GM12891 (cell line): Measurements from ENCODE around the gene HINFP.
"Not testable (repeated sequence)": the region's sequence is repeated elsewhere in the genome, so short reads cannot be mapped to it uniquely, and the experiment has no call there.

Source experiments
- DNase-seq: peaks from one replicate; pipeline ENCODE4 v3.0.0; 2011; ENCODE audit warnings: low spot score; ENCODE audit not compliant: insufficient read length
- FAIRE-seq: peaks from 2 replicates; lab custom pipeline; 2011; peaks lifted over from hg19 to GRCh38; lab: Jason Lieb, UNC
- PAX5 ChIP-seq: IDR thresholded peaks from 2 replicates; pipeline ENCODE4 v1.6.1; 2011; ENCODE audit warnings: low read length, moderate library complexity, mild to moderate bottlenecking; ENCODE audit not compliant: insufficient read depth, severe bottlenecking
- POLR2A ChIP-seq: IDR thresholded peaks from 2 replicates; pipeline ENCODE4 v1.6.1; 2011; ENCODE audit warnings: low read depth, low read length, control low read depth
- POLR2AphosphoS5 ChIP-seq: IDR thresholded peaks from 2 replicates; pipeline ENCODE4 v1.6.1; 2011; ENCODE audit warnings: low read depth, low read length, control low read depth
- POU2F2 ChIP-seq: IDR thresholded peaks from 2 replicates; pipeline ENCODE4 v1.6.1; 2011; ENCODE audit warnings: low read depth, mild to moderate bottlenecking, control low read depth, low read length, moderate library complexity
- SPI1 ChIP-seq: IDR thresholded peaks from 2 replicates; pipeline ENCODE4 v1.6.1; 2011; ENCODE audit warnings: low read depth, low read length, control low read depth
- TAF1 ChIP-seq: IDR thresholded peaks from 2 replicates; pipeline ENCODE4 v1.6.1; 2011; ENCODE audit warnings: low read depth, low read length, control low read depth

HINFP gene

GRCh38 chr11:119117004-119117706 lies 4.2 kb upstream of the HINFP start:
- no peak for TF ChIP-seq PAX5
- TF ChIP-seq POLR2A, result no peak
- no peak for TF ChIP-seq POU2F2
- TF ChIP-seq POLR2AphosphoS5, result no peak
- TF ChIP-seq SPI1, result no peak
- no peak for TF ChIP-seq TAF1
- no peak for FAIRE-seq
- no peak for DNase-seq

GRCh38 chr11:119118227-119118626 lies 3.2 kb upstream of the HINFP start:
- no peak for DNase-seq
- FAIRE-seq, result no peak
- TF ChIP-seq SPI1, result no peak
- TF ChIP-seq TAF1, result no peak
- no peak for TF ChIP-seq POU2F2
- TF ChIP-seq PAX5, result no peak
- no peak for TF ChIP-seq POLR2A
- TF ChIP-seq POLR2AphosphoS5, result no peak

GRCh38 chr11:119118946-119119345 lies 2.4 kb upstream of the HINFP start:
- TF ChIP-seq POLR2AphosphoS5 (no peak), TAF1 (no peak), PAX5 (no peak), POU2F2 (no peak), POLR2A (no peak), SPI1 (no peak)
- no peak for FAIRE-seq
- DNase-seq, result no peak

- TF ChIP-seq POLR2AphosphoS5 (no peak), PAX5 (no peak), POLR2A (no peak), TAF1 (no peak), SPI1 (no peak), POU2F2 (no peak)
- FAIRE-seq (no peak), DNase-seq (no peak)
Measured at GRCh38 chr11:119120639-119121007, 757 bp upstream of the HINFP start.

GRCh38 chr11:119121811-119122124 lies 388 bp downstream of the HINFP start:
- no peak for TF ChIP-seq TAF1
- TF ChIP-seq POU2F2, result no peak
- TF ChIP-seq SPI1, result no peak
- TF ChIP-seq POLR2AphosphoS5, result no peak
- TF ChIP-seq PAX5, result no peak
- TF ChIP-seq POLR2A, result no peak
- no peak for FAIRE-seq

GRCh38 chr11:119125821-119126220 lies 4.4 kb downstream of the HINFP start:
- no peak for FAIRE-seq
- DNase-seq, result no peak
- TF ChIP-seq POU2F2 (no peak), TAF1 (no peak), POLR2A (no peak)

More at GRCh38 chr11:119121811-119122124, 388 bp downstream of the HINFP start:
- no peak for DNase-seq

GRCh38 chr11:119126675-119127268 lies 5.4 kb downstream of the HINFP start:
- FAIRE-seq, result no peak
- no peak for DNase-seq
- TF ChIP-seq POLR2AphosphoS5 (no peak), PAX5 (no peak), SPI1 (no peak), POLR2A (no peak), POU2F2 (no peak), TAF1 (no peak)

DNA sequence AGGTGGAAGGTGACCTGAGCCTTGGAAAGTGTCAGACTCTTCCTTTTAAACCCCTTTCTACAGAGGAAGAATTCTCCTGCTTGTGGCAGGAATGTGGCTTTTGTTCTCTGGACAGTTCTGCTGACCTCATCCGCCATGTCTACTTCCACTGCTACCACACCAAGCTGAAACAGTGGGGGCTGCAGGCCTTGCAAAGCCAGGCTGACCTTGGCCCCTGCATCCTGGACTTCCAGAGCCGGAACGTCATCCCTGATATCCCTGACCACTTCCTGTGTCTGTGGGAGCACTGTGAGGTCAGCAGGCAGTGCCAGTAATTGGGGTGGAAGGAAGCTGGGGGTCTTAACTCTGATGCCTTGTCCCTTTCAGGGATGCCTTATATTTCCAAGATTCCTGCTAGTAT lies 9.3 kb downstream of the HINFP start:
- no peak for DNase-seq

DNA sequence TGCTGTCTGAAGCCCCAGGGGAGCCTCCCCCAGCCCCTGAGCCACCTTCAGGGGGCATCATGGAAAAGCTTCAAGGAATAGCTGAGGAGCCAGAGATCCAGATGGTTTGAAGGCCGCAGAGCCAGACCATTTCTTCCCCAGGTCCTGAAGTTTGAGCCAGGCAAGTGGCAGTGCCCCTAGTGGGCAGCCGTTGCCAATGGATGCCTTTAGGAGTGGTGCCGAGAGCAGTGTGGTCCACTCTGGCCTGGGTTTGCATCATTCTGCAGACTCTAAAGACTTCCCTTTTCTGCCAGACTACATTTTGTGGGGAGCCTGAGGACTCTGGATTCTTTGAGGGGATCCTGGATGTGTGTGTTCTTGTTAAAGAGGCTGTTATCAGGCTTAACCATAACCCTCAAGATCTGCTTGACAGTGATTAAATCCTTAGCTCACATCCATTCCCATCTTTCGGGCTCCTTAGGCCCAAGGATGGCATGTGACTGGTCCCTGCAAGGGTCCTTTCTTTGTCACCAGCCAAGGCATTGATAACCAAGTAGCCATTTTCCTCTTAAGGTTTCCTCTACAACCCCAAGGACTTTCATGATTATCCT lies 13.1 kb downstream of the HINFP start:
- FAIRE-seq (no peak), DNase-seq (no peak)
- TF ChIP-seq POU2F2 (no peak), SPI1 (no peak), PAX5 (no peak), POLR2AphosphoS5 (no peak), POLR2A (no peak), TAF1 (no peak)

More for the DNA sequence above, 9.3 kb downstream of the HINFP start:
- no peak for FAIRE-seq
- no peak for TF ChIP-seq SPI1
- no peak for TF ChIP-seq POU2F2
- no peak for TF ChIP-seq POLR2AphosphoS5
- TF ChIP-seq PAX5, result no peak
- no peak for TF ChIP-seq POLR2A
- TF ChIP-seq TAF1, result no peak

- not testable (repeated sequence) for DNase-seq, FAIRE-seq
Measured at GRCh38 chr11:119139276-119139675, 17.9 kb downstream of the HINFP start.
